Stimulated activated CD4-positive, alpha-beta T cell treated with anti-CD3 and anti-CD28 coated beads, Interleukin-1b, Interleukin-23, amount 100 ng/mL, for 4 hours (primary cell): ENCODE results near the gene EDC4.
"Not testable (repeated sequence)": the region's sequence is repeated elsewhere in the genome, so short reads cannot be mapped to it uniquely, and the experiment has no call there.

Experiments
- DNase-seq, 2 donors: peaks; one replicate each; pipeline ENCODE4 v3.0.0-alpha.2; 2020; ENCODE audit warnings: low read depth in 2 of 2

EDC4 gene

GRCh38 chr16:67847064-67847861 is 25.6 kb upstream of the EDC4 start, which contains the start of gene CENPT:
Gene CENPT (minus strand): TSS chr16:67847693. CDS start chr16:67833859, 13,834 bp downstream.
- no peak for DNase-seq

- no peak for DNase-seq
Observed at GRCh38 chr16:67848118-67848517, 24.7 kb upstream of the EDC4 start.

- DNase-seq, result no peak
Observed at GRCh38 chr16:67853670-67854069, 19.2 kb upstream of the EDC4 start.

GRCh38 chr16:67855789-67856188 is 17.1 kb upstream of the EDC4 start:
- DNase-seq, result no peak

DNA sequence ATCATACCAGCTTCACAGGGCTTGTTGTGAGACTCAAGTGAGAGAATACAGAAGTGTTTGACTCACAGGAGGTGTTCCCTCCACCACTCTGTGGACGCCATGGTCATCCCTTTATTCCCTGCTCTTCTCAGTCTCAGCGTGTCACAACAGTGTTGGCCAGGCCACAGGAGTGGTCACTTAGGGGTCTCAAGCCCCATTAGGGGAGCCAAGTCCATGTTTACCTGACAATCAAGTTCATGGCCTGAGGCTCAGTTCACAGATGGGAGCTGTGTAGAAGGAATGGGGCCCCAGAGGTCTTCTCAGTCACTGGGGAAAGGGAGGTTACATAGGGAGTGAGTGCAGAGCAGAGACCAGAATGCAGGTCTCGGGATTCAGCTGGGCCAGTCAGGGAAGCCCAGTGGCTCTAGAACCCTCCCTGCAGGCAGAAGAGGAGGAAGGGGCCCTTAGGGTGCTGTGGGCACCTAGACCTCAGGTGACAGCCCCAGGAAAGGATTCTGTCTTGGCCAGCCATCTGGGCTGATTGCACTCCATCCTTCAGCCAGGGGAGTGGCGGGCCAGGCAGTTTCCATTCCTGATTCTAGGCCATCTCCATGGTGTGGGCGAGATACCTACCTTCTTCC is 15.8 kb upstream of the EDC4 start:
- no peak for DNase-seq

- no peak for DNase-seq
Observed at GRCh38 chr16:67857547-67858233, 15.2 kb upstream of the EDC4 start.

DNA sequence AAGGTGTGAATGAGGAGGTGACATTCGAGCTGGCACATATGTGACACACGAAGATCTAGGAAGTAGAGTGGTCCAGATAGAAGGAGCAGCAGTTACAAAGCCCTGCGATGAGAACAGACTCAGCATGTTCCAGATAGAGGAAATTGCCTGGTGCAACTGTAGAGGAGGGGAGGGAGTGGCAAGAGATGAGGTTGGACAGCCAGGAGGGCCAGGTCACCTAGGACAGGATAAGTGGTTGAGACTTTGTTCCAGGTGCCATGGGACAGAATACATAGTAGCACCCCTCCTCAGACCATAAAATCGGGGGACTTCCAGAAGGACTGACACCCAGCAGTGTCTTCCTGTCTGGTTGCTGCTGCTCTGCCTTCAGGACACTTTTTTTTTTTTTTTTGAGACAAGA is 14.4 kb upstream of the EDC4 start:
- no peak for DNase-seq

DNA sequence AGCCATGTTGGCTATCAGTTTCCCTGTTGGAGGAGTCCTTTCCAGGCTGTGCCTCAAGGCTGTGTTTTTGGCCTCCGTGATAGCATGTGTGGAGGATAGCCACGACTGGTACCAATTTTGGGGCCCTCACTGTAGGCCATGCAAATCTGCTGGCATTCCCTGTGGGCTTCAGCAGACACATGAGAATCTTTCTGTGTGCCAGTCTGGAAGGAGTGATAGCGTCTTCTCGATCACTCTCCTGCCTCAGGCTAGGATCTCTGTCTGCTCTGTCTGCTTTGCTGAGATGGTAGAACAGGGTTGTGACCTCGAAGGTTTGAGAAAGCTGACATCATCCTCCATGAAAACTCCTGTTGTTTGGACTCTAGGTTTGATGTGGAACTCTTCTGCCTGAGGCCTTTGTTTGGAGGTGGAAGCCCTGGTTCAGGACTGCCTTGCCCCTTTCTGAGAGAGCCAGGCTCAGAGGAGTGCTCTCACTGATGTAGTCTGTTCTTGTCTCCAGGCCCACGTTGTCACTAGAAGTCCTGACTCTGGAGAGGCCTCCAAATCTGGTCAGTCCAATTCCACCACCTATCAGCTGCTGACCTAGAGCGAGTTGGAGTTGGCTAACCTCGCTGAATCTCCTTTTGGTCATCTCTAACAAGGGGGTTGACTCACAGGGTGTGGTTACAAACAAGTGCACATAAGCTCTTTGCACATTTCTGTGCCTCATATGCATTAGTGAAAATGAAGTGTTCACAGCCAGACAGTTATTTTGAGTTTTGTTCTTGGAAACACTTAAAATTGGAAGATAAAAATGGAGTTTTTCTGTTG is 12.1 kb upstream of the EDC4 start:
- DNase-seq, result no peak

- DNase-seq, result no peak
Observed at GRCh38 chr16:67861877-67862276, 11.0 kb upstream of the EDC4 start.

- DNase-seq, result no peak
Observed at GRCh38 chr16:67862623-67863583, 9.9 kb upstream of the EDC4 start.

DNA sequence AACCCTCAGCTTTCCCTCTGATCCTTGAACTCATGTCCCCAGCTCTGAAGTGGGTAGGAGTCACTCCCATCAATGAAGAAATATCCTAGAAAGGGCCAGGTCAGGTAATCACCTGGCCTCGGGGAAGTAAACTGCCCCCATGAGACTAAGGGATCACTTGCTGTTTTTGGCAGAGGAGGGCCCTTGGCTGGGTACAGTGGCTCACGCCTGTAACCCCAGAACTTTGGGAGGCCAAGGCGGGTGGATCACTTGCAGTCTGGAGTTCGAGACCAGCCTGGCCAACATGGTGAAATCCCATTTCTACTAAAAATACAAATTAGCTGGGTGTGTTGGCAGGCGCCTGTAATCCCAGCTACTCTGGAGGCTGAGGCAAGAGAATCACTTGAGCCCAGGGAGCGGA is 8.8 kb upstream of the EDC4 start:
- not testable (repeated sequence) for DNase-seq

GRCh38 chr16:67864594-67864993 is 8.3 kb upstream of the EDC4 start:
- no peak for DNase-seq

DNA sequence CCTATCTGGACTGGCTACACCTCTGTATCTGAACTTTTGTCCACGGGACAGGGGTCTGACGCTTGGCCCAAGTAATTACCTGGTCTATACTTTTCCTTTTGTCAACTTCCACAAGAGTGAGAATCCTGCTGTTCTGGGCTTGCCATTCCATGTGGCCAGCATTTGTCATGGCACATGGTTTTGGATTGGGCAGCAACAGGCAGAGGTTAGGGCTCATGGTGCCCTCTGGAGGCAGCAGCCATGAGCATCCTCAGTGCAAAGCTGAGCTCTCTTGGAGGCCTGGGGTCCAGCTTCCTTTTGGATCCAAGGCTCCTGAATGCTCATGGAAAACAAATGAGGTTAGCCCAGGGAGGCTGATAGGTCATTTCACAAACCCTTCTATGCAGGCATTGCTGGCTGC is 7.5 kb upstream of the EDC4 start:
- DNase-seq, result no peak

- no peak for DNase-seq
Observed at GRCh38 chr16:67868290-67868689, 4.6 kb upstream of the EDC4 start.

GRCh38 chr16:67869653-67870052 is 3.2 kb upstream of the EDC4 start:
- no peak for DNase-seq

- no peak for DNase-seq
Observed at GRCh38 chr16:67871256-67871655, 1.6 kb upstream of the EDC4 start.

- DNase-seq, result no peak
Observed at GRCh38 chr16:67872131-67872630, 671 bp upstream of the EDC4 start.

DNA sequence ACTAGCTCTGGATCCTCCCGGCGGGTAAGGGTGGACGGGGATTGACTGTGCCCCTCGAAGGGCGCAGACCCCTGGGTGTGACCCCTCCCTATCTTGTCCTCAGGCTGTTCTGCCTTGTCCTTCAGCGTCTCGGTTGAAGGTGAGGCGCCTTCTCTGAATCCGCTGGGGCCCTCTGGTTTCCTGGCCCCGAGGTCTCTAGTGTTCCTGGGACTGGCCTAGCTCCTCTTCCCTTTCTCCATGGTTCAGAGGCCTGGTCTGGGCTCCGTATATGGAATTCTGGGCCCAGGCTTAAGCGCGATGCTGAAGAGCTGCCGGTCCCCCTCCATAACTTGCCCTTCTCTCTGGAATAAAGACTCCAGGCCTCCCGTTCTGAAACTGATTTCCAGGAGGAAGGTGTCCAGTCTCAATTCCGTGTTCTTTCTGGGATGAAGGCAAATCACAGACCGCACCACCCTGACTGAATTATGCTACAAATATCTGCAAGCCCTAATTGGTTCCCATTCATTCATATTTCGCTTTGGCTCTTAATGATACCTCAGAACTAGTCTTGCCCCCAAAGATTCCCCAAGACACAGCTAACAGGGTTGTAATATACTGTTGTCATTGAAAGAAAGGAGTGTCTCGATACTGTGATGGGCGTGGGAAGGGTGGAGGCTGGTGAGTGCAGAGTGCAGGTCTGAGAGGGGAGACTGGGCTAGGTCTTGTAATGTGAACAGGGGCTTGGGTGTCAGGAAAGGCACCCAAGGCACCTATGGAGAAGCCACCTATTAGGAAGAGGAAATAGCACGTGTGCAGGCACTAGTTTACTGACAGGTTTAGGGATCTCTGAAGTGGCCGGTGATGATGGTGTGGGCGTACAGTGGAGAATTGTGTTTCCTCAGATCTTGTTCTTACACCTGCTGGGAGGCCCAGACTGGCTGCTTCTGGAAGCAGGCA is 851 bp downstream of the EDC4 start:
- DNase-seq, result no peak

- DNase-seq, result no peak
Observed at GRCh38 chr16:67874372-67874771, 1.5 kb downstream of the EDC4 start.
